Measurements from ENCODE around the gene NRIP1. TPM values are rescaled to one million over a fixed set of nuclear protein-coding genes. Genes with fewer than 3 reads are reported as not detected.

NRIP1 gene
- total RNA-seq, 1 experiment from 2014 or later, result 19.1 TPM

DNA sequence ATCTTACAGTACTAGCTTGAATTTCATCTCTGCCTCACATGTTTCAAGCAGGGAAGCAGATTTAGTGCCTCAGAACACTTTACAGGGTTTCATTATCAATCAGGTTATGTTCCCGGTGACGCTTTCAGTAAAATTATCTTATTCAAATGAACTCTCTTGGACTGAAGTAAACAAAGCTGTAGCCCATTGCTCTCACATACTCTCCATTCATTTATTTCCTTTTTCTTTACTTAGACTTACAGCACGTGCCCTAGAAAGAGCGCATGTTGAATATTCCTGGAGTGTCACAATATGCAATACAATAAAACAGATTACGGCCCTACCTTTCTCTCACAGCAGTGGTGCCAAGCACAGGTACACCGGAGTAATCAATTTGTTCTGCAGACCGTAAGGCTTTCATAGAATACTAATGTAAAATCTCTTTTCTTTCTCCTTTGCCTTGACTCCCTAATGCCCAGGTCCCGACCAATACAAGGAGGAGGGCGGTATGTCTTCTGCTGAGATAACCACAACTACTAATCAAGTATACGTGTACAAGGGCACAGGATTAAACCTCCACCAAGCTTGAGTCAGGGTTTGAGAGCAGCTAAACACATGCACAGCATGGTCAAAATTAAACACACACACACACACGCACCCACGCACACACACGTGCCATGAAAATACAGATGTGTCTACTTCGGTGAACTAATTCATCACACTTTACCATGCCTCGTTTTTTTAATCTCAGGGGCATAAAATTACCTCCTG lies 62.8 kb downstream of the NRIP1 start:
- no peak for TF ChIP-seq POLR2AphosphoS5 (IDR thresholded peaks at IDR 0.05; ENCODE audit: low read depth, low read length)
- TF ChIP-seq REST (IDR thresholded peaks at IDR 0.05; ENCODE audit: insufficient read depth in 1 of 2, low read depth in 2 of 2, low read length in 1 of 2), result no peak
- TF ChIP-seq SIN3A (IDR thresholded peaks at IDR 0.05; ENCODE audit: borderline replicate concordance, insufficient read depth, low read depth, low read length), result no peak
- no peak for TF ChIP-seq TCF7L2 (IDR thresholded peaks at IDR 0.05; ENCODE audit: low read depth, low read length)
- TF ChIP-seq, protein P1, sequence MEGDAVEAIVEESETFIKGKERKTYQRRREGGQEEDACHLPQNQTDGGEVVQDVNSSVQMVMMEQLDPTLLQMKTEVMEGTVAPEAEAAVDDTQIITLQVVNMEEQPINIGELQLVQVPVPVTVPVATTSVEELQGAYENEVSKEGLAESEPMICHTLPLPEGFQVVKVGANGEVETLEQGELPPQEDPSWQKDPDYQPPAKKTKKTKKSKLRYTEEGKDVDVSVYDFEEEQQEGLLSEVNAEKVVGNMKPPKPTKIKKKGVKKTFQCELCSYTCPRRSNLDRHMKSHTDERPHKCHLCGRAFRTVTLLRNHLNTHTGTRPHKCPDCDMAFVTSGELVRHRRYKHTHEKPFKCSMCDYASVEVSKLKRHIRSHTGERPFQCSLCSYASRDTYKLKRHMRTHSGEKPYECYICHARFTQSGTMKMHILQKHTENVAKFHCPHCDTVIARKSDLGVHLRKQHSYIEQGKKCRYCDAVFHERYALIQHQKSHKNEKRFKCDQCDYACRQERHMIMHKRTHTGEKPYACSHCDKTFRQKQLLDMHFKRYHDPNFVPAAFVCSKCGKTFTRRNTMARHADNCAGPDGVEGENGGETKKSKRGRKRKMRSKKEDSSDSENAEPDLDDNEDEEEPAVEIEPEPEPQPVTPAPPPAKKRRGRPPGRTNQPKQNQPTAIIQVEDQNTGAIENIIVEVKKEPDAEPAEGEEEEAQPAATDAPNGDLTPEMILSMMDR (IDR thresholded peaks at IDR 0.05), result no peak
- POLR2A ChIA-PET, result no interaction called here
- in situ Hi-C loops (cut with HindIII; ENCODE audit: low pct_unique_long_range_greater_than_20kb, low sequenced_read_pairs), result no loop called here
- intact Hi-C loops (cut with micrococcal nuclease; ENCODE audit: unreplicated experiment), result no loop called here
- Histone ChIP-seq H3K27ac (ENCODE audit: low read length) (no peak overlapping the region), H3K4me1 (ENCODE audit: control insufficient read depth, insufficient read depth, low read length) (peaks cover 5% of the 10 kb centered on the region; the same call in 1 of the 2 replicates), H3K9me3 (ENCODE audit: control insufficient read depth, insufficient read depth, low read depth, low read length) (no peaks in the 10 kb centered on the region), H3K4me3 (ENCODE audit: low read depth in 2 of 2, low read length in 2 of 2) (no peak overlapping the region), H3K27me3 (ENCODE audit: control insufficient read depth, insufficient read depth, low read length) (no peaks in the 10 kb centered on the region), H3K36me3 (ENCODE audit: control insufficient read depth, insufficient read depth, low read length) (no peaks in the 10 kb centered on the region)
- CTCF ChIA-PET, result no interaction called here
- DNase-seq (ENCODE audit: low read depth, low spot score) (no peak), ATAC-seq (no peak)
- BruUV-seq (replicated peaks), result no TSS peak

GRCh38 chr21:15001113-15001512 lies 63.7 kb downstream of the NRIP1 start:
- ATAC-seq (no peak), DNase-seq (ENCODE audit: low read depth, low spot score) (no peak)
- intact Hi-C loops (cut with micrococcal nuclease; ENCODE audit: unreplicated experiment), result no loop called here
- Histone ChIP-seq H3K36me3 (ENCODE audit: control insufficient read depth, insufficient read depth, low read length) (no peaks in the 10 kb centered on the region), H3K9me3 (ENCODE audit: control insufficient read depth, insufficient read depth, low read depth, low read length) (no peaks in the 10 kb centered on the region), H3K4me3 (ENCODE audit: low read depth in 2 of 2, low read length in 2 of 2) (no peak overlapping the region), H3K27ac (ENCODE audit: low read length) (no peak overlapping the region), H3K4me1 (ENCODE audit: control insufficient read depth, insufficient read depth, low read length) (no peaks in the 10 kb centered on the region; the same call in 1 of the 2 replicates), H3K27me3 (ENCODE audit: control insufficient read depth, insufficient read depth, low read length) (no peaks in the 10 kb centered on the region)
- no TSS peak for BruUV-seq (replicated peaks)
- ChIA-PET CTCF (no interaction called here), POLR2A (no interaction called here)
- in situ Hi-C loops (cut with HindIII; ENCODE audit: low pct_unique_long_range_greater_than_20kb, low sequenced_read_pairs), result no loop called here
- no peak for TF ChIP-seq POLR2AphosphoS5 (IDR thresholded peaks at IDR 0.05; ENCODE audit: low read depth, low read length)
- TF ChIP-seq, protein P1 (IDR thresholded peaks at IDR 0.05), result no peak
- TF ChIP-seq TCF7L2 (IDR thresholded peaks at IDR 0.05; ENCODE audit: low read depth, low read length), result no peak
- TF ChIP-seq REST (IDR thresholded peaks at IDR 0.05; ENCODE audit: insufficient read depth in 1 of 2, low read depth in 2 of 2, low read length in 1 of 2), result no peak
- no peak for TF ChIP-seq SIN3A (IDR thresholded peaks at IDR 0.05; ENCODE audit: borderline replicate concordance, insufficient read depth, low read depth, low read length)
